ENCODE results near the gene PIGV.

- TF ChIP-seq CTCF (conservative IDR thresholded peaks at IDR 0.05; ENCODE audit: low read length), result no peak
- TF ChIP-seq EZH2phosphoT487 (IDR thresholded peaks at IDR 0.05; ENCODE audit: borderline replicate concordance, low read depth, low read length), result no peak
Measured at GRCh38 chr1:26767714-26768113, 20.0 kb upstream of the PIGV start.
